HepG2 (cell line): Measurements from ENCODE around the gene MCAT. TPM values are rescaled to one million over a fixed set of nuclear protein-coding genes. Genes with fewer than 3 reads are reported as not detected.
A peak's percentile ranks its signal among the peaks of the same experiment; 100 is the strongest.

Experiments
- ATAC-seq: fragments of 200-7000 bp; cut with Tn5 transposase; 3 replicates; pipeline ENCODE4 v1.9.1; 2020; ENCODE audit warnings: mild to moderate bottlenecking, moderate library complexity
- BruUV-seq: library from RNA; stranded (reverse); fragments of 400-500 nt; replicated peaks from 2 replicates; lab custom pipeline; 2021; lab: Mats Ljungman, UMichigan
- CTCF ChIA-PET: fragments of 300-600 bp; formaldehyde crosslinking; extraction: SDS; loops from one replicate; lab custom pipeline; 2021; ENCODE audit warnings: low total read pairs, inconsistent platforms, low intra/inter-chr PET ratio; lab: Yijun Ruan, JAX
- POLR2A ChIA-PET: fragments of 350-600 bp; sonication (Branson Sonifier 250); formaldehyde crosslinking; loops from one replicate; lab custom pipeline; 2020; ENCODE audit warnings: antibody characterized with exemption, inconsistent platforms; lab: Yijun Ruan, JAX
- DNase-seq: peaks from one replicate; pipeline ENCODE4 v3.0.0-alpha.2; 2015; ENCODE audit warnings: low spot score
- FAIRE-seq: peaks from 3 replicates; lab custom pipeline; 2011; peaks lifted over from hg19 to GRCh38; lab: Jason Lieb, UNC
- H2AFZ ChIP-seq: one replicate; pipeline ENCODE4 v1.6.1; 2011; ENCODE audit warnings: low read length, inconsistent platforms
- H3K27ac ChIP-seq: fragments of 300-600 bp; 3 replicates; pipeline ENCODE4 v1.8.0; 2011; ENCODE audit warnings: mixed run types, mild to moderate bottlenecking, mixed read lengths, low read length, inconsistent platforms; ENCODE audit not compliant: insufficient read depth; ENCODE audit errors: extremely low read length
- H3K27me3 ChIP-seq, 2 experiments: fragments of 200-600 bp in 1 of 2; 2 replicates in 1 of 2; 3 replicates in 1 of 2; pipeline versions ENCODE4 v1.6.0 to v1.8.0; 2011; ENCODE audit warnings: low read length in 2 of 2, mild to moderate bottlenecking in 2 of 2, moderate library complexity in 2 of 2, inconsistent platforms in 1 of 2; ENCODE audit not compliant: insufficient read depth in 2 of 2, control insufficient read depth in 1 of 2
- H3K36me3 ChIP-seq, 2 experiments: fragments of 200-600 bp in 1 of 2; replicated peaks in 1 of 2; 2 replicates in 1 of 2; 3 replicates in 1 of 2; pipeline versions ENCODE4 v1.5.1 to v1.8.0; 2011; ENCODE audit warnings: low read length in 2 of 2, inconsistent platforms in 1 of 2; ENCODE audit not compliant: insufficient read depth in 2 of 2, control insufficient read depth in 1 of 2
- H3K4me1 ChIP-seq: 2 replicates; pipeline ENCODE4 v1.5.1; 2012; ENCODE audit warnings: low read length, inconsistent platforms; ENCODE audit not compliant: insufficient read depth
- H3K4me2 ChIP-seq: 2 replicates; pipeline ENCODE4 v1.6.0; 2011; ENCODE audit warnings: low read depth, low read length, inconsistent platforms
- H3K4me3 ChIP-seq, 3 experiments: fragments of 200-600 bp in 1 of 3; sonication (generic), shearing (Covaris generic) in 1 of 3; replicated peaks in 1 of 3; 2 replicates each; pipeline ENCODE4 v1.5.1; 2011 to 2016; ENCODE audit warnings: low read length in 3 of 3, inconsistent platforms in 2 of 3, low read depth in 2 of 3, mild to moderate bottlenecking in 2 of 3, control low read depth in 1 of 3, mixed read lengths in 1 of 3; ENCODE audit not compliant: insufficient read depth in 1 of 3
- H3K79me2 ChIP-seq: one replicate; pipeline ENCODE4 v1.6.1; 2011; ENCODE audit warnings: low read length, inconsistent platforms; ENCODE audit not compliant: insufficient read depth
- H3K9ac ChIP-seq: 2 replicates; pipeline ENCODE4 v1.6.0; 2011; ENCODE audit warnings: mild to moderate bottlenecking, low read depth, low read length, inconsistent platforms; ENCODE audit not compliant: insufficient read depth
- H3K9me3 ChIP-seq: 2 replicates; pipeline ENCODE4 v1.5.1; 2012; ENCODE audit warnings: mild to moderate bottlenecking, low read length
- H4K20me1 ChIP-seq: 2 replicates; pipeline ENCODE4 v1.6.0; 2011; ENCODE audit warnings: inconsistent platforms, mild to moderate bottlenecking, low read length, moderate library complexity; ENCODE audit not compliant: insufficient read depth
- AGO1 ChIP-seq: fragments of 200-400 bp; formaldehyde crosslinking; IDR thresholded peaks from 2 replicates; pipeline ENCODE4 v1.6.1; 2017; ENCODE audit warnings: mild to moderate bottlenecking, low read depth, low read length, moderate library complexity; ENCODE audit not compliant: poor library complexity, severe bottlenecking
- HNRNPH1 ChIP-seq: fragments of 200-400 bp; formaldehyde crosslinking; optimal IDR thresholded peaks from 2 replicates; pipeline ENCODE3; 2017; ENCODE audit warnings: mild to moderate bottlenecking, low read depth, low read length
- KDM2A ChIP-seq: sonication (generic); formaldehyde crosslinking; IDR thresholded peaks from 2 replicates; pipeline ENCODE4 v1.4.0; 2020; ENCODE audit warnings: low read depth, missing genetic modification reagents, borderline replicate concordance
- MBD4 ChIP-seq: IDR thresholded peaks from 2 replicates; pipeline ENCODE4 v1.6.1; 2012; ENCODE audit warnings: low read length, inconsistent platforms, borderline replicate concordance
- PHF8 ChIP-seq: sonication (generic); formaldehyde crosslinking; IDR thresholded peaks from 2 replicates; pipeline ENCODE4 v1.5.0; 2020; ENCODE audit warnings: missing genetic modification reagents
- POGZ ChIP-seq: sonication (generic); formaldehyde crosslinking; IDR thresholded peaks from 2 replicates; pipeline ENCODE4 v1.4.0; 2020; ENCODE audit warnings: mild to moderate bottlenecking, missing genetic modification reagents
- RFX5 ChIP-seq: IDR thresholded peaks from 2 replicates; pipeline ENCODE4 v1.6.1; 2011; ENCODE audit warnings: low read depth, low read length, improper control_type of control experiment
- ZFY ChIP-seq: sonication (generic); formaldehyde crosslinking; IDR thresholded peaks from 2 replicates; pipeline ENCODE4 v1.4.0; 2020; ENCODE audit warnings: missing genetic modification reagents
- ZNF782 ChIP-seq: sonication (generic); formaldehyde crosslinking; IDR thresholded peaks from 2 replicates; pipeline ENCODE4 v1.4.0; 2020; ENCODE audit warnings: missing genetic modification reagents, mild to moderate bottlenecking, borderline replicate concordance
- whole genome bisulfite sequencing: methylation state at CpG from one replicate; pipeline ENCODE4 v1.1.6; 2017; ENCODE audit warnings: low lambda C conversion rate; 5-methylcytosine and 5-hydroxymethylcytosine counted together
- in situ Hi-C: cut with HindIII; loops from 2 replicates; pipeline ENCODE4 v1.10.0; 2017; ENCODE audit warnings: low pct_unique_long_range_greater_than_20kb; ENCODE audit not compliant: extremely low pct_ligation_motif_present
- intact Hi-C: fragments of 100-400 bp; cut with micrococcal nuclease; formaldehyde crosslinking; loops from one replicate; pipeline ENCODE4 v1.10.0; 2022; ENCODE audit not compliant: unreplicated experiment
- polyA plus RNA-seq, 8 experiments: library from polyadenylated mRNA; depleted of rRNA in 3 of 8; stranded (reverse) in 7 of 8; unstranded in 1 of 8; fragments of >200 nt; fragmentation: Illumina TruSeq in 4 of 8; extraction: Trizol in 4 of 8; gene quantifications; 2 replicates each; pipeline versions ENCODE4 v1.2.1 to v1.2.3, GENCODE V29; 2011 to 2016; ENCODE audit warnings: low read depth in 4 of 8, missing spikeins in 1 of 8, mixed read lengths in 1 of 8; ENCODE audit not compliant: insufficient read depth in 1 of 8
- total RNA-seq, 5 experiments: library from RNA; depleted of rRNA; stranded (reverse); fragments of >200 nt; fragmentation: Illumina TruSeq; extraction: Trizol; gene quantifications; 2 replicates each; pipeline ENCODE4 v1.2.3, GENCODE V29; 2016; ENCODE audit warnings: low read depth in 1 of 5
- TF ChIP-seq, protein P1 (sequence below): conservative IDR thresholded peaks from 2 replicates; pipeline ENCODE4 v1.6.1; 2018; ENCODE audit warnings: missing genetic modification reagents
- TF ChIP-seq, protein P2 (sequence below): sonication (generic); formaldehyde crosslinking; IDR thresholded peaks from 2 replicates; pipeline ENCODE4 v1.4.0; 2020; ENCODE audit warnings: missing genetic modification reagents, borderline replicate concordance

MCAT gene
- total and polyA plus RNA-seq, 2 of the 13 experiments (the other 11 are each of a cell fraction or from before 2014, with no cell fraction given) = 9.3 to 16.7 TPM

DNA sequence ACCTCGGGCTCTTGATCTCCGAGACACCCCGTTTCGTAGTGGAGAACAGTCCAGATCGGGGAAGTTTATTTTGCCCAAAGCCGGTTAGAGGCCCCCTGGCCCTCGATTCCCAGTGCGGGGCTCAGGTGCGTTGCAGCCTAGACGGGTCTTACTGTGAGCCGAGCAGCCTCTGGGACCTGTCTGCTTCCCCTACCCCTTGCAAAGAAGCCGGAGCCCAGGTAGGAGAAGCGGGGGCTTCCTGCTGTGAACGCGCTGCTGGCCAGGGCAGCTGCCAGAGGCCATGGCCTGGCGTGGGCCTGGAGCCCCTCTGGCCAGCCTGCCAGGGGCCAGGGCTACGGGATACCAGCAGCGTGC lies 8.8 kb upstream of the MCAT start:
- Histone ChIP-seq H3K4me2 (peak overlapping the region; percentile 76), H3K9me3 (no peaks in the 10 kb centered on the region), H2AFZ (no peak overlapping the region), H3K79me2 (no peaks in the 10 kb centered on the region), H3K27ac (no peak overlapping the region)
- no peak for DNase-seq
- WGBS = 74% methylated on average over 9 of the region's 18 CpGs
- POLR2A ChIA-PET = no interaction called here
- no peak for TF ChIP-seq ZNF782 (CRISPR knock-in tag)
- TF ChIP-seq AGO1 = peak; percentile 27
- TF ChIP-seq ZFY = peak; percentile 6; the same call in 1 of the 2 replicates
- TF ChIP-seq, all 625 proteins: peak for 2
- CTCF ChIA-PET = no interaction called here
- ATAC-seq (no peak; the same call in 2 of the 3 replicates), FAIRE-seq (no peak)
- peak overlapping the region; percentile 41; the same call in 1 of the 2 replicates for H3K9ac ChIP-seq
- peak overlapping the region in 1 of 3 experiments; percentile 63; a peak in 1 of 6 replicates for H3K4me3 ChIP-seq
- in situ Hi-C loops (no loop called here), intact Hi-C loops (no loop called here)
- no TSS peak for BruUV-seq
- H3K4me1 ChIP-seq = peaks cover 21% of the 10 kb centered on the region
- peaks cover 4 to 39% of the 10 kb centered on the region in 2 experiments; a peak in 3 of 5 replicates for H3K27me3 ChIP-seq
- H3K36me3 ChIP-seq = no peaks in the 10 kb centered on the region
- no peaks in the 10 kb centered on the region for H4K20me1 ChIP-seq

DNA sequence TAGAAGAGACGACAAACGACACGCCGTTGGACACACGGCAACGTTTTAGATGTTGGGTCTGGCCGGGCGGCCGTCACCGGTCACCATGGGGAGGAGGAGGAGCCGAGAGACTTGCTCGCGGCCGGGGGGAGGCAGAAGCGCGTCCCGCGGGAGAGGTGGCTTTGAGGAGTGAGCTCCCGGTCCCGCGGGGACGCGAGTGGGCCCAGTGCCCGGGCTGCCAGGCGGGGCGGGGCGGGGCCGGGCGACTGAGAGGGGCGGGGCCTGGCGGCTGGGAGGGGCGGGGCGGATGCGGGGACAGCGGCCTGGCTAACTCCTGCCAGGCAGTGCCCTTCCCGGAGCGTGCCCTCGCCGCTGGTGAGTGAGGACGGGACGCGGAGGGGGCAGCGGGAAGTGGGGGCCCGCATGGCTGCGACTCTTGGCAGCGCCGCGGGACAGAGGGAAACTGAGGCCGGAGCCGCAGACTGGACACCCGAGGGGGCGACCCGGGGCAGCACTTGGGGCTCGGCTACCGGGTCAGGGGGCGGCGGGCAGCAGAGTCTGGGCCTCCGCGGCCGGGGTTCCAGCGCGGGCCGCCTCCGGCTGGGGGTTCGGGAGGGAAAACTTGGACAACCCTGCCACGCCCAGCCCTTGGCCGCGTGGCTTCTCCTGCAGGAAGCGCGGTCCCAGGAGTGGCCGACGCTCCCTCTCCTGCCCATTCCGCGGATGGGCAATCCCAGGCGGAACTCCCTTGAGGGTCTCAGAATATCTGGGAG lies 8.2 kb upstream of the MCAT start, which contains the start of gene TSPO:
Gene TSPO (plus strand): TSS at position 309 of the 752 bp plus-strand sequence. CDS start 7,680 bp downstream, outside the sequence.
- ChIA-PET POLR2A (no interaction called here), CTCF (no interaction called here)
- H3K4me2 ChIP-seq = peak within 1 kb of the TSS; percentile 77
- H3K4me1 ChIP-seq = peaks cover 21% of the 10 kb centered on the region
- 2% methylated on average over 11 of the region's 75 CpGs for WGBS
- peak within 1 kb of the TSS; percentile 54 to 65 (median 59) for H3K4me3 ChIP-seq
- H3K9ac ChIP-seq = peak within 1 kb of the TSS; percentile 41; the same call in 1 of the 2 replicates
- no peaks in the 10 kb centered on the region for H3K9me3 ChIP-seq
- DNase-seq (no peak), FAIRE-seq (no peak), ATAC-seq (peak; percentile 39)
- intact Hi-C loops = no loop called here
- H3K27me3 ChIP-seq = peaks cover 6 to 39% of the 10 kb centered on the region in 2 experiments; a peak in 3 of 5 replicates
- no peaks in the 10 kb centered on the region for H3K79me2 ChIP-seq
- H2AFZ ChIP-seq = peak within 1 kb of the TSS; percentile 37
- no peaks in the 10 kb centered on the region for H3K36me3 ChIP-seq
- H4K20me1 ChIP-seq = no peaks in the 10 kb centered on the region
- TF ChIP-seq KDM2A (peak; percentile 39; the same call in 1 of the 2 replicates), RFX5 (peak; percentile 91), HNRNPH1 (no peak), PHF8 (CRISPR knock-in tag) (0 out of 2 replicates have a peak, but pooled peaks have one; percentile 6), POGZ (no peak), MBD4 (no peak)
- TF ChIP-seq, protein P1, sequence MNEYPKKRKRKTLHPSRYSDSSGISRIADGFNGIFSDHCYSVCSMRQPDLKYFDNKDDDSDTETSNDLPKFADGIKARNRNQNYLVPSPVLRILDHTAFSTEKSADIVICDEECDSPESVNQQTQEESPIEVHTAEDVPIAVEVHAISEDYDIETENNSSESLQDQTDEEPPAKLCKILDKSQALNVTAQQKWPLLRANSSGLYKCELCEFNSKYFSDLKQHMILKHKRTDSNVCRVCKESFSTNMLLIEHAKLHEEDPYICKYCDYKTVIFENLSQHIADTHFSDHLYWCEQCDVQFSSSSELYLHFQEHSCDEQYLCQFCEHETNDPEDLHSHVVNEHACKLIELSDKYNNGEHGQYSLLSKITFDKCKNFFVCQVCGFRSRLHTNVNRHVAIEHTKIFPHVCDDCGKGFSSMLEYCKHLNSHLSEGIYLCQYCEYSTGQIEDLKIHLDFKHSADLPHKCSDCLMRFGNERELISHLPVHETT = no peak
- TF ChIP-seq, protein P2, sequence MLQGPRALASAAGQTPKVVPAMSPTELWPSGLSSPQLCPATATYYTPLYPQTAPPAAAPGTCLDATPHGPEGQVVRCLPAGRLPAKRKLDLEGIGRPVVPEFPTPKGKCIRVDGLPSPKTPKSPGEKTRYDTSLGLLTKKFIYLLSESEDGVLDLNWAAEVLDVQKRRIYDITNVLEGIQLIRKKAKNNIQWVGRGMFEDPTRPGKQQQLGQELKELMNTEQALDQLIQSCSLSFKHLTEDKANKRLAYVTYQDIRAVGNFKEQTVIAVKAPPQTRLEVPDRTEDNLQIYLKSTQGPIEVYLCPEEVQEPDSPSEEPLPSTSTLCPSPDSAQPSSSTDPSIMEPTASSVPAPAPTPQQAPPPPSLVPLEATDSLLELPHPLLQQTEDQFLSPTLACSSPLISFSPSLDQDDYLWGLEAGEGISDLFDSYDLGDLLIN = no peak
- TF ChIP-seq, all 625 proteins: peak for 3
- in situ Hi-C loops = no loop called here
- no TSS peak for BruUV-seq
- no peak within 1 kb of the TSS for H3K27ac ChIP-seq
